GM18873 (cell line): ENCODE results near the gene RUBCNL.
"Not testable (repeated sequence)": the region's sequence is repeated elsewhere in the genome, so short reads cannot be mapped to it uniquely, and the experiment has no call there.

Experiments
- ATAC-seq: cut with Tn5 transposase; IDR thresholded peaks from one replicate; pipeline ENCODE4 v1.9.1; 2021; ENCODE audit warnings: mild to moderate bottlenecking, moderate library complexity, moderate number of reproducible peaks; ENCODE audit not compliant: unreplicated experiment, low FRiP score

RUBCNL gene

GRCh38 chr13:46377554-46377953 lies 9.5 kb downstream of the RUBCNL start:
- ATAC-seq: no peak

- ATAC-seq: no peak
These were observed 12.3 kb downstream of the RUBCNL start for GRCh38 chr13:46374710-46375109.

- no peak for ATAC-seq
These were observed 13.4 kb downstream of the RUBCNL start for GRCh38 chr13:46373623-46374022.

GRCh38 chr13:46372938-46373337 lies 14.1 kb downstream of the RUBCNL start:
- ATAC-seq: not testable (repeated sequence)

- no peak for ATAC-seq
These were observed 15.0 kb downstream of the RUBCNL start for GRCh38 chr13:46372071-46372470.

GRCh38 chr13:46369506-46370277 lies 17.4 kb downstream of the RUBCNL start:
- ATAC-seq: peak; percentile 59

- no peak for ATAC-seq
These were observed 19.3 kb downstream of the RUBCNL start for GRCh38 chr13:46367617-46368327.

GRCh38 chr13:46361276-46361934 lies 25.6 kb downstream of the RUBCNL start:
- no peak for ATAC-seq

GRCh38 chr13:46360604-46361003 lies 26.4 kb downstream of the RUBCNL start:
- no peak for ATAC-seq

- ATAC-seq: no peak
These were observed 27.3 kb downstream of the RUBCNL start for GRCh38 chr13:46359714-46360113.

GRCh38 chr13:46355901-46356590 lies 31.0 kb downstream of the RUBCNL start:
- no peak for ATAC-seq

- no peak for ATAC-seq
These were observed 32.0 kb downstream of the RUBCNL start for GRCh38 chr13:46355088-46355468.

- ATAC-seq: no peak
These were observed 32.6 kb downstream of the RUBCNL start for GRCh38 chr13:46354156-46355087.

- ATAC-seq: no peak
These were observed 34.2 kb downstream of the RUBCNL start for GRCh38 chr13:46352805-46353204.

- ATAC-seq: no peak
These were observed 37.0 kb downstream of the RUBCNL start for GRCh38 chr13:46350003-46350402.

- no peak for ATAC-seq
These were observed 38.1 kb downstream of the RUBCNL start for GRCh38 chr13:46348961-46349360.

GRCh38 chr13:46347277-46347676 lies 39.8 kb downstream of the RUBCNL start:
- no peak for ATAC-seq

- no peak for ATAC-seq
These were observed 41.2 kb downstream of the RUBCNL start for GRCh38 chr13:46345866-46346265.

GRCh38 chr13:46345398-46345797 lies 41.7 kb downstream of the RUBCNL start:
- no peak for ATAC-seq
